MM.1S (cell line): ENCODE results near the gene MTFMT.

Experiments used
- DNase-seq: peaks from one replicate; pipeline ENCODE4 v3.0.0-alpha.2; 2015
- H2AFZ ChIP-seq: fragments of 300-600 bp; sonication (generic); 2 replicates; pipeline ENCODE4 v1.6.0; 2016; ENCODE audit warnings: antibody characterized with exemption, low read length
- H3F3A ChIP-seq: fragments of 300-600 bp; sonication (generic); 2 replicates; pipeline ENCODE4 v1.6.1; 2016; ENCODE audit warnings: mild to moderate bottlenecking, antibody characterized with exemption, low read length, moderate library complexity, mixed read lengths; ENCODE audit not compliant: insufficient read depth
- H3K27ac ChIP-seq: fragments of 300-600 bp; sonication (generic); 2 replicates; pipeline ENCODE4 v1.5.1; 2016; ENCODE audit warnings: mild to moderate bottlenecking, low read length
- H3K27me3 ChIP-seq: fragments of 300-600 bp; sonication (generic); replicated peaks from 2 replicates; pipeline ENCODE4 v1.6.0; 2016; ENCODE audit warnings: low read length; ENCODE audit not compliant: insufficient read depth
- H3K36me3 ChIP-seq: fragments of 300-600 bp; sonication (generic); replicated peaks from 2 replicates; pipeline ENCODE4 v1.6.1; 2016; ENCODE audit warnings: mild to moderate bottlenecking, low read length, mixed read lengths; ENCODE audit not compliant: insufficient read depth
- H3K4me1 ChIP-seq: fragments of 300-600 bp; sonication (generic); 2 replicates; pipeline ENCODE4 v1.6.1; 2016; ENCODE audit warnings: low read length, mixed read lengths
- H3K4me2 ChIP-seq: fragments of 300-600 bp; sonication (generic); 2 replicates; pipeline ENCODE4 v1.6.0; 2016; ENCODE audit warnings: low read depth, low read length
- H3K4me3 ChIP-seq: fragments of 300-600 bp; sonication (generic); 2 replicates; pipeline ENCODE4 v1.5.1; 2016; ENCODE audit warnings: low read length, mixed read lengths
- H3K79me2 ChIP-seq: fragments of 300-600 bp; sonication (generic); 2 replicates; pipeline ENCODE4 v1.6.1; 2016; ENCODE audit warnings: mixed run types, low read length, mixed read lengths
- H3K9ac ChIP-seq: fragments of 300-600 bp; sonication (generic); 2 replicates; pipeline ENCODE4 v1.6.1; 2016; ENCODE audit warnings: low read length, mixed read lengths
- H3K9me2 ChIP-seq: fragments of 300-600 bp; sonication (generic); replicated peaks from 2 replicates; pipeline ENCODE4 v1.6.1; 2016; ENCODE audit warnings: mild to moderate bottlenecking, low read length, mixed read lengths; ENCODE audit not compliant: insufficient read depth
- H3K9me3 ChIP-seq: fragments of 300-600 bp; sonication (generic); replicated peaks from 2 replicates; pipeline ENCODE4 v1.6.1; 2016; ENCODE audit warnings: mild to moderate bottlenecking, low read length, mixed read lengths; ENCODE audit not compliant: insufficient read depth
- H4K20me1 ChIP-seq: fragments of 300-600 bp; sonication (generic); 2 replicates; pipeline ENCODE4 v1.6.1; 2016; ENCODE audit warnings: mild to moderate bottlenecking, low read length, moderate library complexity, mixed read lengths; ENCODE audit not compliant: insufficient read depth
- EZH2 ChIP-seq: fragments of 300-600 bp; sonication (generic); optimal IDR thresholded peaks from 2 replicates; pipeline ENCODE3; 2017; ENCODE audit warnings: low read depth, mild to moderate bottlenecking, antibody characterized with exemption, low read length, mixed read lengths
- EZH2phosphoT487 ChIP-seq: fragments of 300-600 bp; sonication (generic); IDR thresholded peaks from 2 replicates; pipeline ENCODE4 v1.6.1; 2018; ENCODE audit warnings: antibody characterized with exemption, low read length
- TF ChIP-seq, protein P1 (sequence below): fragments of 300-600 bp; sonication (generic); IDR thresholded peaks from 2 replicates; pipeline ENCODE4 v1.5.1; 2016; ENCODE audit warnings: antibody characterized with exemption, low read length, mixed read lengths

Gene MTFMT

DNA sequence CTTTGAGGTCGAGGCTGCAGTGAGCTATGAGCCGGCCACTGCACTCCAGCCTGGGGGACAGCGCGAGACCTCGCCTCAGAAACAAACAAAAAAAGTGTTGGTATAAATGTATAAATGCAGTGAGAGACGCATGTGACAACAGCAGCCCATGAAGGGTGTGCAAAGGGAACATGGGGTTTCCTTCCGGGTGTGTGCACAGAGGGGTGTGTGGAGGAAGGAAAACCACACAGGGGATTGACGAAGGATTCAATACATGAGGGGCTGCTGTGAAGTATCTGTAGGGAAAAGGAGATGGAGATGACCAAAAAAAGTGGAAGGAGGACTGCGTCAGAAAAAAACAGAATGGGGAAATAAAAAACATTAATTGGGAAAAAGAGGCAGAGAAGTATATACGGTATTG is 1.1 kb downstream of the MTFMT start:
- Histone ChIP-seq H2AFZ (no peak overlapping the region), H3K4me3 (peak overlapping the region; percentile 87), H3K4me2 (peak overlapping the region; percentile 78), H3K79me2 (peaks cover 17% of the 10 kb centered on the region), H3K4me1 (0 out of 2 replicates have a peak, but pooled peaks cover 10% of the 10 kb centered on the region), H4K20me1 (no peaks in the 10 kb centered on the region), H3K36me3 (no peaks in the 10 kb centered on the region), H3K27me3 (no peaks in the 10 kb centered on the region), H3F3A (no peaks in the 10 kb centered on the region), H3K9ac (peak overlapping the region; percentile 75; the same call in 1 of the 2 replicates), H3K27ac (no peak overlapping the region), H3K9me3 (no peaks in the 10 kb centered on the region), H3K9me2 (no peaks in the 10 kb centered on the region)
- TF ChIP-seq, protein P1, sequence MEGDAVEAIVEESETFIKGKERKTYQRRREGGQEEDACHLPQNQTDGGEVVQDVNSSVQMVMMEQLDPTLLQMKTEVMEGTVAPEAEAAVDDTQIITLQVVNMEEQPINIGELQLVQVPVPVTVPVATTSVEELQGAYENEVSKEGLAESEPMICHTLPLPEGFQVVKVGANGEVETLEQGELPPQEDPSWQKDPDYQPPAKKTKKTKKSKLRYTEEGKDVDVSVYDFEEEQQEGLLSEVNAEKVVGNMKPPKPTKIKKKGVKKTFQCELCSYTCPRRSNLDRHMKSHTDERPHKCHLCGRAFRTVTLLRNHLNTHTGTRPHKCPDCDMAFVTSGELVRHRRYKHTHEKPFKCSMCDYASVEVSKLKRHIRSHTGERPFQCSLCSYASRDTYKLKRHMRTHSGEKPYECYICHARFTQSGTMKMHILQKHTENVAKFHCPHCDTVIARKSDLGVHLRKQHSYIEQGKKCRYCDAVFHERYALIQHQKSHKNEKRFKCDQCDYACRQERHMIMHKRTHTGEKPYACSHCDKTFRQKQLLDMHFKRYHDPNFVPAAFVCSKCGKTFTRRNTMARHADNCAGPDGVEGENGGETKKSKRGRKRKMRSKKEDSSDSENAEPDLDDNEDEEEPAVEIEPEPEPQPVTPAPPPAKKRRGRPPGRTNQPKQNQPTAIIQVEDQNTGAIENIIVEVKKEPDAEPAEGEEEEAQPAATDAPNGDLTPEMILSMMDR = no peak
- TF ChIP-seq EZH2 (no peak), EZH2phosphoT487 (no peak)
- no peak for DNase-seq

- no peaks in the 10 kb centered on the region for H3K27me3 ChIP-seq
- no peaks in the 10 kb centered on the region for H3K9me3 ChIP-seq
- H3K27ac ChIP-seq = no peak overlapping the region
- no peak for DNase-seq
- no peak overlapping the region for H2AFZ ChIP-seq
- H3K4me3 ChIP-seq = no peak overlapping the region
- TF ChIP-seq EZH2 (no peak), EZH2phosphoT487 (no peak)
- TF ChIP-seq, protein P1 = no peak
- no peak overlapping the region for H3K4me2 ChIP-seq
- no peaks in the 10 kb centered on the region for H3K9me2 ChIP-seq
- H3K4me1 ChIP-seq = 0 out of 2 replicates have a peak, but pooled peaks cover 4% of the 10 kb centered on the region
- H3F3A ChIP-seq = no peaks in the 10 kb centered on the region
- peaks cover 17% of the 10 kb centered on the region for H3K79me2 ChIP-seq
- H3K9ac ChIP-seq = no peak overlapping the region
- H3K36me3 ChIP-seq = no peaks in the 10 kb centered on the region
- no peaks in the 10 kb centered on the region for H4K20me1 ChIP-seq
Observed at GRCh38 chr15:65027593-65027992, 1.8 kb downstream of the MTFMT start.

GRCh38 chr15:65026756-65027155 is 2.7 kb downstream of the MTFMT start:
- Histone ChIP-seq H3K27me3 (no peaks in the 10 kb centered on the region), H3K9me3 (no peaks in the 10 kb centered on the region), H3K9me2 (no peaks in the 10 kb centered on the region), H3K9ac (no peak overlapping the region), H3K4me3 (no peak overlapping the region), H3K27ac (no peak overlapping the region), H3F3A (no peaks in the 10 kb centered on the region), H4K20me1 (no peaks in the 10 kb centered on the region), H3K4me2 (no peak overlapping the region), H2AFZ (no peak overlapping the region), H3K4me1 (0 out of 2 replicates have a peak, but pooled peaks cover 3% of the 10 kb centered on the region), H3K79me2 (peaks cover 17% of the 10 kb centered on the region), H3K36me3 (no peaks in the 10 kb centered on the region)
- no peak for DNase-seq
- TF ChIP-seq, protein P1 = no peak
- TF ChIP-seq EZH2 (no peak), EZH2phosphoT487 (no peak)
